ENCODE data around the gene PPFIA1. TPM values are rescaled to one million over a fixed set of nuclear protein-coding genes. Genes with fewer than 3 reads are reported as not detected.
"Not testable (repeated sequence)": the region's sequence is repeated elsewhere in the genome, so short reads cannot be mapped to it uniquely, and the experiment has no call there.

Gene PPFIA1
- polyA plus RNA-seq, 1 experiment, result 62.7 TPM

DNA sequence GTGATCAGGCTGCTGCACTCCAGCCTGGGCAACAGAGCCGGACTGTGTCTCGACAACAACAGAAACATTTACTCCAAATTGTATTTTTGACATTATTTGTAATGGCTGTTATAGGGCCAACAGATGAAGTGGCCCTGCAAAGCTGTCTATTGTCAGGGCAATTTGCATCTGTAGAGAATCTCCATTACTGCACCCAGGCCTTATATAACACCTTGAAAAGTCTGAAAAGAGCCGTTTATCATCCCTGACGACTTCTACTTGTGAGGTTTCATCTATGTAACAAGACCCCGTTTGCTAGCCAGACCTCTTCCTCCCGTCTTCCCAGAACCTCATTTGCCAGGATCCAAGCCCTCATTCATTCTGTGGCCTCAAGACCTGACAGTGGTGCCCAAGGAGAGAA lies 118.7 kb downstream of the PPFIA1 start:
- TF ChIP-seq, protein P1, sequence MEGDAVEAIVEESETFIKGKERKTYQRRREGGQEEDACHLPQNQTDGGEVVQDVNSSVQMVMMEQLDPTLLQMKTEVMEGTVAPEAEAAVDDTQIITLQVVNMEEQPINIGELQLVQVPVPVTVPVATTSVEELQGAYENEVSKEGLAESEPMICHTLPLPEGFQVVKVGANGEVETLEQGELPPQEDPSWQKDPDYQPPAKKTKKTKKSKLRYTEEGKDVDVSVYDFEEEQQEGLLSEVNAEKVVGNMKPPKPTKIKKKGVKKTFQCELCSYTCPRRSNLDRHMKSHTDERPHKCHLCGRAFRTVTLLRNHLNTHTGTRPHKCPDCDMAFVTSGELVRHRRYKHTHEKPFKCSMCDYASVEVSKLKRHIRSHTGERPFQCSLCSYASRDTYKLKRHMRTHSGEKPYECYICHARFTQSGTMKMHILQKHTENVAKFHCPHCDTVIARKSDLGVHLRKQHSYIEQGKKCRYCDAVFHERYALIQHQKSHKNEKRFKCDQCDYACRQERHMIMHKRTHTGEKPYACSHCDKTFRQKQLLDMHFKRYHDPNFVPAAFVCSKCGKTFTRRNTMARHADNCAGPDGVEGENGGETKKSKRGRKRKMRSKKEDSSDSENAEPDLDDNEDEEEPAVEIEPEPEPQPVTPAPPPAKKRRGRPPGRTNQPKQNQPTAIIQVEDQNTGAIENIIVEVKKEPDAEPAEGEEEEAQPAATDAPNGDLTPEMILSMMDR (IDR thresholded peaks at IDR 0.05; ENCODE audit: insufficient read depth, low read depth, low read length), result no peak
- no peak for DNase-seq (ENCODE audit: low read depth)
- POLR2A ChIA-PET, result no interaction called here
- Histone ChIP-seq H3K27me3 (ENCODE audit: control insufficient read depth, insufficient read depth, low read length) (no peaks in the 10 kb centered on the region), H3K36me3 (ENCODE audit: control insufficient read depth, insufficient read depth, low read length) (peaks cover 5% of the 10 kb centered on the region; the same call in 1 of the 2 replicates), H3K4me3 (ENCODE audit: low read depth, low read length) (no peak overlapping the region)
- CTCF ChIA-PET, result no interaction called here

DNA sequence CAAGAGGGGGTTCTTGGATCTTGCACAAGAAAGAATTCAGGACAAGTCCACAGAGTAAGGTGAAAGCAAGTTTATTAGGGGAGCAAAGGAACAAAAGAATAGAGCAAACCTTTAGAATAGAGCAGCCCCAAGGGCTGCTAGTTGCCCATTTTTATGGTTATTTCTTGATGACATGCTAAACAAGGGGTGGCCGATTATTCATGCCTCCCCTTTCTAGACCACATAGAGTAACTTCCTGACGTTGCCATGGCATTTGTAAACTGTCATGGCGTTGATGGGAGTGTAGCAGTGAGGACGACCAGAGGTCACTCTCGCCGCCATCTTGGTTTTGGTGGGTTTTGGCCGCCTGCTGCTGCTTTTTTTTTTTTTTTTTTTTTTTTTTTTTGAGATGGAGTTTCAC lies 120.4 kb downstream of the PPFIA1 start:
- H3K4me3 ChIP-seq (ENCODE audit: low read depth, low read length); CTCF ChIA-PET; H3K36me3 ChIP-seq (ENCODE audit: control insufficient read depth, insufficient read depth, low read length); POLR2A ChIA-PET; H3K27me3 ChIP-seq (ENCODE audit: control insufficient read depth, insufficient read depth, low read length); DNase-seq (ENCODE audit: low read depth): not testable (repeated sequence)

DNA sequence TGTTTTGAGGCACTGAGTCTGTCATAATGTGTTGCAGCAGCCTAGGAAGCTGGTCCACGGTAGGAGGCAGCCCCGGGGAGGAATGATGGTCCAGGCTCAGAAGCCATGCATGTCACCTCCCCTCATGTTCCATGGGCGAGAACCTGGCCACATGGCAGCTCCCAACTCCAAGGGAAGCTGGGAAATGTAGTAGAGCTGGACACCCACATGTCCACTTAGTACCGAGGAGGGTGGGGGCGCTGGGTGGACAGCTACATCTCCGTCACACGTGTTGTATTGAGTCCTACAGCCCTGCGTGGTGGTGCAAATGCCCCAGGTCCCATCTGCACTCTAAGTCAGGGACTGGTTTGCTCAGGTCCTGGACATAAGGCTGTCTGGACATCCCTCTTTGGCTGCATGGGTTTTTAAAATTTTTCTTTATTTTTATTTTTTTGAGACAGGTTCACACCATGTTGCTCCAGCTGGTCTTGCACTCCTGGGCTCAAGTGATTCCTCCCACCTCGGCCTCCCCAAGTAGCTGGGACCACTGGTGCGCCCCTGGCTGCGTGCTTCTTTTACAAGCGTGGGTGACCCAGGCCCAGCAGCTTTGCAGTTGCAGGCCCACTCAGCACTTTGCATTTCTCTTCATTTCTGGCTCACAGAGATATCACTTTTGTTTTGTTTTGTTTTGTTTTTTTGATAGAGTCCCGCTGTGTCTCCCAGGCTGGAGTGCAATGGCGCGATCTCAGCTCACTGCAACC lies 123.9 kb downstream of the PPFIA1 start:
- POLR2A ChIA-PET, result no interaction called here
- CTCF ChIA-PET, result interaction anchor here (1.3 to 1.6 kb wide), 2 partner anchors 16 to 21 kb away, joined by 5 read pairs; no protein-coding TSS in a partner anchor
- TF ChIP-seq, protein P1 (IDR thresholded peaks at IDR 0.05; ENCODE audit: insufficient read depth, low read depth, low read length), result no peak
- Histone ChIP-seq H3K4me3 (ENCODE audit: low read depth, low read length) (no peak overlapping the region), H3K36me3 (ENCODE audit: control insufficient read depth, insufficient read depth, low read length) (0 out of 2 replicates have a peak, but pooled peaks cover 1% of the 10 kb centered on the region), H3K27me3 (ENCODE audit: control insufficient read depth, insufficient read depth, low read length) (no peaks in the 10 kb centered on the region)
- DNase-seq (ENCODE audit: low read depth), result no peak

DNA sequence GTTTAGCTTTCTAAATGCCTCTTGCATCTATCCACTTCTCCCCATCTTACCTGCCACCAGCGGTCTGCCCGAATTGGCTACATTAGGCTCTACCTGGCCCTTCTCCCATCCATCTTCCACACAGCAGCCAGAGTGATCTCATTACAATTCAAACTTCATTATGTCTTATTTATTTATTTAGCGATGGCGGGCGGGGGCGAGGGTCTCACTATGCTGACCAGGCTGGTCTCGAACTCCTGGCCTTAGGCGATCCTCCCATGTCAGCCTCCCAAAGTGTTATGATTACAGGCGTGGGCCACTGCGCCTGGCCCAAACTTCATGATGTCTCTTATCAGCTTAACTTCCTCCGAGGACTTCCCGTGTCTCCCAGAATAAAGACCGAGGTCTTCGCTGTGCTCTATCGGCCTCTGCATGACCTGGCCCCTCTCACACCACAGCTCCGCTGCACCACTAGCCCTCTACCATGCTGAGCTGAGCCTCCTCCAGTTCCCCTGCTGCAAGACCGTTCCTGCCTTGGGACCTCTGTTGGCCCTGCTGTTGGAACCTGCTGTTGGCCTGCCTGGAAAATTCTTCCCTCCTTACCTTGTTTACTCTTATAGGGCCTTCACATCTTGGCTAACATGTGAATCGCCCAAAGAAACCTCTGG lies 127.0 kb downstream of the PPFIA1 start:
- ChIA-PET CTCF (interaction anchor here (1.0 kb wide), 1 partner anchor 116 kb away, joined by 4 read pairs; no protein-coding TSS in a partner anchor), POLR2A (no interaction called here)
- no peaks in the 10 kb centered on the region for H3K27me3 ChIP-seq (ENCODE audit: control insufficient read depth, insufficient read depth, low read length)
- H3K36me3 ChIP-seq (ENCODE audit: control insufficient read depth, insufficient read depth, low read length), result peaks cover 1% of the 10 kb centered on the region; the same call in 1 of the 2 replicates
- peak overlapping the region; percentile 97 for H3K4me3 ChIP-seq (ENCODE audit: low read depth, low read length)
- no peak for DNase-seq (ENCODE audit: low read depth)
- TF ChIP-seq, protein P1 (IDR thresholded peaks at IDR 0.05; ENCODE audit: insufficient read depth, low read depth, low read length), result no peak

DNA sequence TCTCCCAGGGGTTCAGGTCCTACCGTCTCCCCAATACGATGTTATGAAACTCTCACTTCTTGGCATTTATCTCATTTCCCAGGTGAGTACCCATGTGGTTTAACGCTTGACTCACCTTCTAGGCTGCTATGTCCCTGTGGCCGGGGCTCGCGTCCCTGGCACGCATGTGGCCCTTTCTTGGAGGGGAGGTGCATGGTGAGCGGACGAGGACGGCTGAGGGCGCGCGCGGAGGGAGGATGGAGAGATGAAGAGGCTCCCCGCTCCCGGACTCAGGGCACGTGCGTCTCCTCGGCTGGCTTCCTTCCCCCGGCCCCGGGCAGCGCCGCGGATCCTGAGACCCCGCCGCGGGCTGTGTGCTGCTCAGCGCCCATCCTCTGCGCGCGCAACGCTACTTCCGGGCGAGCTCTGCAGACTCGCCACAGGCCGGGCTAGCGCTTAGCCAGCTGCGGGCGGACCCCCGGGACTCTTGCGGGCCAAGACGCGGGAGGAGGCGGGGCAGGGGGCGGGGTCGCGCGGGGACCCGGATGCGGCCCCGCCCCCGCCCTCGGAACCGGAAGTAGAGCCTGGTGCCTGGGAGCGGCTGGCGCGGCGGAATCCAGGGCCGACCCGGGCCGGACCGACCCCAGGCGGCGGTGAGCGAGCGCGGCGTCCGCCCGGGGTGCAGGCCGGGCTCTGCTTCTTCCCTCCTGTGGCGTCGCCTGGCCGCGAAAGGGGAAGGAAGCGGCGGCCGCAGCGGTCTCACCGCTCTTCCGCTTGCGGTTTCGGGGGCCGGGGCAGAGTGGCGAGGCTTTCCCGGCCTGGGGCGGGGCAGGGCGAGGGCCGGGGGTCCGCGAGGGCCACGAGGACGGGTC lies 127.7 kb downstream of the PPFIA1 start, which contains the start of gene CTTN:
TSS of gene CTTN (plus strand) at position 547 of the 851 bp plus-strand sequence. CDS start 8,769 bp downstream, outside the sequence.
- Histone ChIP-seq H3K27me3 (ENCODE audit: control insufficient read depth, insufficient read depth, low read length) (no peaks in the 10 kb centered on the region), H3K36me3 (ENCODE audit: control insufficient read depth, insufficient read depth, low read length) (peaks cover 1% of the 10 kb centered on the region), H3K4me3 (ENCODE audit: low read depth, low read length) (peak within 1 kb of the TSS; percentile 97)
- POLR2A ChIA-PET, result no interaction called here
- CTCF ChIA-PET, result interaction anchor here (1.0 kb wide), 1 partner anchor 117 kb away, joined by 4 read pairs; no protein-coding TSS in a partner anchor
- peak; percentile 35 for DNase-seq (ENCODE audit: low read depth)
- TF ChIP-seq, protein P1 (IDR thresholded peaks at IDR 0.05; ENCODE audit: insufficient read depth, low read depth, low read length), result no peak
